HepG2 (cell line): ENCODE data around the gene ABTB2. TPM values are rescaled to one million over a fixed set of nuclear protein-coding genes. Genes with fewer than 3 reads are reported as not detected.

ENCODE experiments used
- ATAC-seq: fragments of 200-7000 bp; cut with Tn5 transposase; 3 replicates; pipeline ENCODE4 v1.9.1; 2020; ENCODE audit warnings: mild to moderate bottlenecking, moderate library complexity
- BruUV-seq: library from RNA; stranded (reverse); fragments of 400-500 nt; replicated peaks from 2 replicates; lab custom pipeline; 2021; lab: Mats Ljungman, UMichigan
- CTCF ChIA-PET: fragments of 300-600 bp; formaldehyde crosslinking; extraction: SDS; loops from one replicate; lab custom pipeline; 2021; ENCODE audit warnings: low total read pairs, inconsistent platforms, low intra/inter-chr PET ratio; lab: Yijun Ruan, JAX
- POLR2A ChIA-PET: fragments of 350-600 bp; sonication (Branson Sonifier 250); formaldehyde crosslinking; loops from one replicate; lab custom pipeline; 2020; ENCODE audit warnings: antibody characterized with exemption, inconsistent platforms; lab: Yijun Ruan, JAX
- DNase-seq: peaks from one replicate; pipeline ENCODE4 v3.0.0-alpha.2; 2015; ENCODE audit warnings: low spot score
- FAIRE-seq: peaks from 3 replicates; lab custom pipeline; 2011; peaks lifted over from hg19 to GRCh38; lab: Jason Lieb, UNC
- H2AFZ ChIP-seq: one replicate; pipeline ENCODE4 v1.6.1; 2011; ENCODE audit warnings: low read length, inconsistent platforms
- H3K27ac ChIP-seq: fragments of 300-600 bp; 3 replicates; pipeline ENCODE4 v1.8.0; 2011; ENCODE audit warnings: mixed run types, mild to moderate bottlenecking, mixed read lengths, low read length, inconsistent platforms; ENCODE audit not compliant: insufficient read depth; ENCODE audit errors: extremely low read length
- H3K27me3 ChIP-seq, 2 experiments: fragments of 200-600 bp in 1 of 2; 2 replicates in 1 of 2; 3 replicates in 1 of 2; pipeline versions ENCODE4 v1.6.0 to v1.8.0; 2011; ENCODE audit warnings: low read length in 2 of 2, mild to moderate bottlenecking in 2 of 2, moderate library complexity in 2 of 2, inconsistent platforms in 1 of 2; ENCODE audit not compliant: insufficient read depth in 2 of 2, control insufficient read depth in 1 of 2
- H3K36me3 ChIP-seq, 2 experiments: fragments of 200-600 bp in 1 of 2; replicated peaks in 1 of 2; 2 replicates in 1 of 2; 3 replicates in 1 of 2; pipeline versions ENCODE4 v1.5.1 to v1.8.0; 2011; ENCODE audit warnings: low read length in 2 of 2, inconsistent platforms in 1 of 2; ENCODE audit not compliant: insufficient read depth in 2 of 2, control insufficient read depth in 1 of 2
- H3K4me1 ChIP-seq: 2 replicates; pipeline ENCODE4 v1.5.1; 2012; ENCODE audit warnings: low read length, inconsistent platforms; ENCODE audit not compliant: insufficient read depth
- H3K4me2 ChIP-seq: 2 replicates; pipeline ENCODE4 v1.6.0; 2011; ENCODE audit warnings: low read depth, low read length, inconsistent platforms
- H3K4me3 ChIP-seq, 3 experiments: fragments of 200-600 bp in 1 of 3; sonication (generic), shearing (Covaris generic) in 1 of 3; replicated peaks in 1 of 3; 2 replicates each; pipeline ENCODE4 v1.5.1; 2011 to 2016; ENCODE audit warnings: low read length in 3 of 3, inconsistent platforms in 2 of 3, low read depth in 2 of 3, mild to moderate bottlenecking in 2 of 3, control low read depth in 1 of 3, mixed read lengths in 1 of 3; ENCODE audit not compliant: insufficient read depth in 1 of 3
- H3K79me2 ChIP-seq: one replicate; pipeline ENCODE4 v1.6.1; 2011; ENCODE audit warnings: low read length, inconsistent platforms; ENCODE audit not compliant: insufficient read depth
- H3K9ac ChIP-seq: 2 replicates; pipeline ENCODE4 v1.6.0; 2011; ENCODE audit warnings: mild to moderate bottlenecking, low read depth, low read length, inconsistent platforms; ENCODE audit not compliant: insufficient read depth
- H3K9me3 ChIP-seq: 2 replicates; pipeline ENCODE4 v1.5.1; 2012; ENCODE audit warnings: mild to moderate bottlenecking, low read length
- H4K20me1 ChIP-seq: 2 replicates; pipeline ENCODE4 v1.6.0; 2011; ENCODE audit warnings: inconsistent platforms, mild to moderate bottlenecking, low read length, moderate library complexity; ENCODE audit not compliant: insufficient read depth
- IRF9 ChIP-seq: sonication (generic); formaldehyde crosslinking; IDR thresholded peaks from 2 replicates; pipeline ENCODE4 v1.8.0; 2022; ENCODE audit warnings: missing genetic modification reagents, mild to moderate bottlenecking, borderline replicate concordance
- KLF11 ChIP-seq: IDR thresholded peaks from 2 replicates; pipeline ENCODE4 v1.6.1; 2016; ENCODE audit warnings: missing compliant biosample characterization
- MLXIP ChIP-seq: sonication (generic); formaldehyde crosslinking; IDR thresholded peaks from 2 replicates; pipeline ENCODE4 v1.9.0; 2021; ENCODE audit warnings: missing genetic modification reagents, borderline replicate concordance
- MXD3 ChIP-seq: IDR thresholded peaks from 2 replicates; pipeline ENCODE4 v1.6.1; 2016; ENCODE audit warnings: mild to moderate bottlenecking, missing biosample characterization, missing genetic modification reagents
- NKX3-1 ChIP-seq: sonication (generic); formaldehyde crosslinking; IDR thresholded peaks from 2 replicates; pipeline ENCODE4 v1.5.0; 2020; ENCODE audit warnings: missing genetic modification reagents
- PBX2 ChIP-seq: IDR thresholded peaks from 2 replicates; pipeline ENCODE4 v1.6.1; 2016; ENCODE audit warnings: control low read depth
- YEATS4 ChIP-seq: sonication (generic); formaldehyde crosslinking; IDR thresholded peaks from 2 replicates; pipeline ENCODE4 v1.4.0; 2020; ENCODE audit warnings: missing genetic modification reagents, borderline replicate concordance
- ZBTB39 ChIP-seq: sonication (generic); formaldehyde crosslinking; IDR thresholded peaks from 2 replicates; pipeline ENCODE4 v1.5.0; 2020; ENCODE audit warnings: missing genetic modification reagents
- ZNF280B ChIP-seq: sonication (generic); formaldehyde crosslinking; IDR thresholded peaks from 2 replicates; pipeline ENCODE4 v1.5.0; 2020; ENCODE audit warnings: missing genetic modification reagents, mild to moderate bottlenecking, borderline replicate concordance
- ZNF367 ChIP-seq: sonication (generic); formaldehyde crosslinking; IDR thresholded peaks from 2 replicates; pipeline ENCODE4 v1.4.0; 2020; ENCODE audit warnings: missing genetic modification reagents, borderline replicate concordance
- ZNF446 ChIP-seq: sonication (generic); formaldehyde crosslinking; IDR thresholded peaks from 2 replicates; pipeline ENCODE4 v1.5.0; 2020; ENCODE audit warnings: mild to moderate bottlenecking, missing genetic modification reagents
- ZSCAN21 ChIP-seq: sonication (generic); formaldehyde crosslinking; IDR thresholded peaks from 2 replicates; pipeline ENCODE4 v1.8.0; 2022; ENCODE audit warnings: mild to moderate bottlenecking, missing genetic modification reagents, moderate library complexity, borderline replicate concordance
- WGBS: methylation state at CpG from one replicate; pipeline ENCODE4 v1.1.6; 2017; ENCODE audit warnings: low lambda C conversion rate; 5-methylcytosine and 5-hydroxymethylcytosine counted together
- in situ Hi-C: cut with HindIII; loops from 2 replicates; pipeline ENCODE4 v1.10.0; 2017; ENCODE audit warnings: low pct_unique_long_range_greater_than_20kb; ENCODE audit not compliant: extremely low pct_ligation_motif_present
- intact Hi-C: fragments of 100-400 bp; cut with micrococcal nuclease; formaldehyde crosslinking; loops from one replicate; pipeline ENCODE4 v1.10.0; 2022; ENCODE audit not compliant: unreplicated experiment
- polyA plus RNA-seq, 8 experiments: library from polyadenylated mRNA; depleted of rRNA in 3 of 8; stranded (reverse) in 7 of 8; unstranded in 1 of 8; fragments of >200 nt; fragmentation: Illumina TruSeq in 4 of 8; extraction: Trizol in 4 of 8; gene quantifications; 2 replicates each; pipeline versions ENCODE4 v1.2.1 to v1.2.3, GENCODE V29; 2011 to 2016; ENCODE audit warnings: low read depth in 4 of 8, missing spikeins in 1 of 8, mixed read lengths in 1 of 8; ENCODE audit not compliant: insufficient read depth in 1 of 8
- total RNA-seq, 5 experiments: library from RNA; depleted of rRNA; stranded (reverse); fragments of >200 nt; fragmentation: Illumina TruSeq; extraction: Trizol; gene quantifications; 2 replicates each; pipeline ENCODE4 v1.2.3, GENCODE V29; 2016; ENCODE audit warnings: low read depth in 1 of 5

Gene ABTB2
- total and polyA plus RNA-seq, 2 of the 13 experiments (the other 11 are each of a cell fraction or from before 2014, with no cell fraction given), result 5.1 to 15.4 TPM

GRCh38 chr11:34303028-34303570, 54.7 kb downstream of the ABTB2 start:
- Histone ChIP-seq H3K9ac (no peak overlapping the region), H3K4me2 (no peak overlapping the region), H3K36me3 (peaks cover 0 to 1% of the 10 kb centered on the region in 2 experiments; a peak in 2 of 5 replicates), H3K4me3 (no peak overlapping the region), H3K4me1 (0 out of 2 replicates have a peak, but pooled peaks cover 8% of the 10 kb centered on the region), H3K27ac (no peak overlapping the region), H3K79me2 (peaks cover 24% of the 10 kb centered on the region), H4K20me1 (peaks cover 4% of the 10 kb centered on the region), H3K27me3 (no peaks in the 10 kb centered on the region), H3K9me3 (no peaks in the 10 kb centered on the region), H2AFZ (no peak overlapping the region)
- TF ChIP-seq IRF9 (CRISPR knock-in tag) (no peak), PBX2 (CRISPR knock-in tag) (no peak), YEATS4 (CRISPR knock-in tag) (no peak), ZNF280B (CRISPR knock-in tag) (no peak), KLF11 (no peak), ZNF367 (CRISPR knock-in tag) (no peak), ZSCAN21 (CRISPR knock-in tag) (no peak), ZBTB39 (no peak), MLXIP (CRISPR knock-in tag) (no peak), ZNF446 (CRISPR knock-in tag) (no peak), NKX3-1 (CRISPR knock-in tag) (no peak), MXD3 (CRISPR knock-in tag) (no peak)
- WGBS, result 96% methylated on average over 4 of the region's 4 CpGs
- intact Hi-C loops (no loop called here), in situ Hi-C loops (no loop called here)
- CTCF ChIA-PET, result no interaction called here
- DNase-seq (no peak), FAIRE-seq (no peak), ATAC-seq (no peak)
- BruUV-seq, result no TSS peak
- POLR2A ChIA-PET, result no interaction called here
